ENCODE results near the gene ZNF366.

DNA sequence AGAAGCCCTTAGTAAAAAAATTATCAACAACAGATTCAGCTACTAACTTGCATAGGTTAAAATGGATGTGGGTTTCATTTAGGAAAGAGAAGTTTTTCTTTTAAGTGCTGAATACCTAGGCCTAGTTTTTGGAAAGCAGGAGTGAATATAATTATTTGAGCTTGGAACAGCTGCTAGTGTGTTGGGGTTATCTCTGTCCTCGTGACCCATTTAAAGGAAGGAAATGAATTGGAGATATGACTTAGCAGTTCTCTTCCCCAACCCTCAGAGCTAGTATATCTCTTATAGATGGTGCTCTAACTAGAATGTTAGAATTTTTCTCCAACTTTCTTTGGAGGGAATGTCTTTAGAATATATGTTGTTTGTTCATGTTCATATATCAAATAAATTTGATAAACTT, 38.6 kb downstream of the ZNF366 start:
- TF ChIP-seq, protein P1, sequence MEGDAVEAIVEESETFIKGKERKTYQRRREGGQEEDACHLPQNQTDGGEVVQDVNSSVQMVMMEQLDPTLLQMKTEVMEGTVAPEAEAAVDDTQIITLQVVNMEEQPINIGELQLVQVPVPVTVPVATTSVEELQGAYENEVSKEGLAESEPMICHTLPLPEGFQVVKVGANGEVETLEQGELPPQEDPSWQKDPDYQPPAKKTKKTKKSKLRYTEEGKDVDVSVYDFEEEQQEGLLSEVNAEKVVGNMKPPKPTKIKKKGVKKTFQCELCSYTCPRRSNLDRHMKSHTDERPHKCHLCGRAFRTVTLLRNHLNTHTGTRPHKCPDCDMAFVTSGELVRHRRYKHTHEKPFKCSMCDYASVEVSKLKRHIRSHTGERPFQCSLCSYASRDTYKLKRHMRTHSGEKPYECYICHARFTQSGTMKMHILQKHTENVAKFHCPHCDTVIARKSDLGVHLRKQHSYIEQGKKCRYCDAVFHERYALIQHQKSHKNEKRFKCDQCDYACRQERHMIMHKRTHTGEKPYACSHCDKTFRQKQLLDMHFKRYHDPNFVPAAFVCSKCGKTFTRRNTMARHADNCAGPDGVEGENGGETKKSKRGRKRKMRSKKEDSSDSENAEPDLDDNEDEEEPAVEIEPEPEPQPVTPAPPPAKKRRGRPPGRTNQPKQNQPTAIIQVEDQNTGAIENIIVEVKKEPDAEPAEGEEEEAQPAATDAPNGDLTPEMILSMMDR (conservative IDR thresholded peaks at IDR 0.05; ENCODE audit: low read length), result no peak
- TF ChIP-seq EZH2phosphoT487 (IDR thresholded peaks at IDR 0.05; ENCODE audit: borderline replicate concordance), result no peak
